ENCODE measurements around the gene DIS3L2.

The DIS3L2 gene

DNA sequence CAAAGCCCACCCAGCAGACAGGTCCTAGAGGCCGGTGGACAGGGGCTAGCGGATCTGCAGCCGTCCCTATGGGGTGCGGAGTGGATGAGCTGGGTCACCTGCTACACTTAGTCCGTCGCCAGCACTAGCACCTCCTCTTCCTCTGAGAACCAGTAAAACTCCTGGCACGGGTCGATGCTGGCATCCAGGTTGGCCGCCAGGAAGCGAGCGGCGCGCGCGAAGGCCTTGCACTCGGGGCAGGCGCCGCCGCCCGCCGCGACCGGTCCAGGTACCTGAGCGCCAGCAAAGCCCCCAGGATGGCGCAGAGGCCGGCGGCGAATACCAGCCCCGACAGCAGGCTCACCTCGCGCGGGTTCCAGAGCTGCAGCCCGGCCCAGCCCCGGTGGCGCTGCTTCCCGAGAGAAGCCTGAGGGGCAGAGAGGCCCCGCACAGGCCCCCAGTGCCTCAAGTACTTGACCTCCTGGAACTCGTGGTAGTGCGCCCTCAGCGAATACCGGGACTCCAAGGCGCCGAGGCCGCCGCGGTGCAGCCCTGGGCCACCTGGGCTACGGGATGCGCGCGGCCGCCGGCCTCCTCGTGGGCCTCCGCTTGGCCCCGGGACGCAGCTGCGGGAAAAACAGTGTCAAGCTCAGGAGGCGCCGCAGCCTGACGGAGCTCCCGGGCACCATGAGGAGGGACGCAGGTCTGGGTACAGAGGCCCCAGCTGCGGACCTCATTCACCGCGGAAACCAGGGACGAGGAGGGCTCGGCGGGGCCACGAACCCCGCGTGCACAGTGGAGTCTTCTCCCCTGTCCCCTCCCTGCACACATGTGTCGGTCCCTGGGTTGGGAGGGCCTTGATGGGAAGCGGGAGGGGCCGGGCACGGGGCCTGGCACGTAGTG, 389.5 kb downstream of the DIS3L2 start:
- TF ChIP-seq, protein P1, sequence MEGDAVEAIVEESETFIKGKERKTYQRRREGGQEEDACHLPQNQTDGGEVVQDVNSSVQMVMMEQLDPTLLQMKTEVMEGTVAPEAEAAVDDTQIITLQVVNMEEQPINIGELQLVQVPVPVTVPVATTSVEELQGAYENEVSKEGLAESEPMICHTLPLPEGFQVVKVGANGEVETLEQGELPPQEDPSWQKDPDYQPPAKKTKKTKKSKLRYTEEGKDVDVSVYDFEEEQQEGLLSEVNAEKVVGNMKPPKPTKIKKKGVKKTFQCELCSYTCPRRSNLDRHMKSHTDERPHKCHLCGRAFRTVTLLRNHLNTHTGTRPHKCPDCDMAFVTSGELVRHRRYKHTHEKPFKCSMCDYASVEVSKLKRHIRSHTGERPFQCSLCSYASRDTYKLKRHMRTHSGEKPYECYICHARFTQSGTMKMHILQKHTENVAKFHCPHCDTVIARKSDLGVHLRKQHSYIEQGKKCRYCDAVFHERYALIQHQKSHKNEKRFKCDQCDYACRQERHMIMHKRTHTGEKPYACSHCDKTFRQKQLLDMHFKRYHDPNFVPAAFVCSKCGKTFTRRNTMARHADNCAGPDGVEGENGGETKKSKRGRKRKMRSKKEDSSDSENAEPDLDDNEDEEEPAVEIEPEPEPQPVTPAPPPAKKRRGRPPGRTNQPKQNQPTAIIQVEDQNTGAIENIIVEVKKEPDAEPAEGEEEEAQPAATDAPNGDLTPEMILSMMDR (IDR thresholded peaks at IDR 0.05) = no peak

DNA sequence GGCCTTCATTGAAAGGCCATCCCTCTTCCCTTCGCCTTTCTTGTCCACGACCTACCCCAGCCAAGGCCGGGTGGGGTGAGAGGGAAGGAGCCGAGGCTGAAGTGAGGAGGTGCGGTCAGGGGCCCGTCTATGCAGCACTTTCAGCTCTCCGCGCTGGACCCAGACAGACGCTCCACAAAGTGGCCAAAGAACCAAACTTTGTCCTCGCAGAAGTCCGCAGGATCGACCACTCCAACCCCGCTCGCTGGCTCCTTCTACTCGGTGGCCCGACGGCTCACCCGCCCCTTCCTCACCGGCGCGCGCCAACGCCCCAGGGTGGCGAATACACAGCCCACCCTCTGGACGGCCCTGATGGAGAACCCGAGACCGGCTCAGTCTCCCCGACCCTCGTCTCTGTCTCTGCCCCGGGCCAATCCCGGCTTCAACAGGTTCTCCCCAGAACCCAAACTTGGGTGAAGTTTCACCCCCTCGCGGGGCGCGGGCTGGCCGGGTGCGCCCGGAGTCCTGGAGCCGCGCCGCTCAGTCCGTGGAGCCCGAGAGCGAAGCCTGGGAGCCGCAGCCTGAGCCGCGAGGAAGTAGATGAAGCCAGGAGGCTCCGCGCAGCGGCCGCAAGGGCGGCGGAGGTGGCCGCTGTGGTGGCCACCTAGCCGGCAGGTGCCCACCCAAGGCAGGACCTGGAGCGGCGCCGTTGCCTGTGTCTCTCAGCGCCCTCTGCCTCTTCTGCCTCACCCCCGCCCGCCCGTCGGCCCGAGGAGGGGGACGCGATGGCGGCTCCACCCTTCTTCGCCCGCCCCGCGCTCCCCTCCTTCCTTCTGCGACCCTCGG, 390.4 kb downstream of the DIS3L2 start:
- TF ChIP-seq, protein P1 (IDR thresholded peaks at IDR 0.05) = no peak

DNA sequence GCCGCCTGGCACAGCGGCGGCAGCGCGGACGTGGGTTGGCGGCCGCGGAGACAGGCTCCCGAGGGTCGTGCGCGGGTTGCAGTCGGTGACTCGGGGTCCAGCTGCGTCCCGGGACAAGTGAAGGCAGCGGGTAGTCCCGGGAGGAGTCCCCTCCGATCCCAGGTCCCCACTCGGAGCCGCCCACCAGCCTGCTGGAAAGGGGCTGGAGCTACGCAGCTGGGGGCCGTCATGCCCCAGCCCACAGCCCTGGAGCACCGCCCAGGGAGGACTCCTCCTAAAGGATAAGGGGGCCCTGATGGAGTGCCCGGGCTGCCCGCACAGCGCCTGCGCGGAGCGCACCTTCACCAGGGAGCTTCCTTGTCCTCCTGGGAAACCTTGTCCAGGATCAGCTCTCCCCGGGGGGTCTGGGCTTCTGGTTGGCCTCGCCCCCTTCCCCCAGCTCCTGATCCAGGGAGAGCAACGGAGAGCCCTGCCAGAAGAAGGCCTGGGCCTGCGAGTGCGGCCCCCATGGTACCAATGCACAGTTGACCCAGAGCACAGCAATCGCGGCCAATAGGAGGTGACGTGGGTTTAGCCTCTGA, 391.1 kb downstream of the DIS3L2 start:
- TF ChIP-seq, protein P1 (IDR thresholded peaks at IDR 0.05) = no peak

DNA sequence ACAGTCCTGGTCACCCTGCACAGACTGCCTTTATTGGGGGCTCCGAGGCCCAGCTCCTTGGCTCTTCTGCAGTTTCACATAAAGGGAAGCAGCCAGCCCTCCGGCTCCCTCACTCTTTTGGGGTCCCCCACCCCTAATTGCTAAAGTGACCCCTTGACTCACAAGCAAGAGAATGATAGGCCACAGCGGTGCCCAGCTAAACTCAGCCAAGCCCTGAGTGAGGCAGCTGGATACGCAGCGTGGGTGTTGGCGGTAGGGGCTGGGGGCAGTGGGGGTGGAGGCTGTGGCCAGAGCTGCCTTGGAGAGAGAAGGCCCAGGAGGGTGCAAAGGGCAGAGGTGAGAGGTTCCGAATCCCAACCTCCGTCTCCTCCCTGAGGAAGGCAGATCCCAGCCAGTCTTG, 391.6 kb downstream of the DIS3L2 start:
- TF ChIP-seq, protein P1 (IDR thresholded peaks at IDR 0.05) = no peak

GRCh38 chr2:232353660-232354059, 392.1 kb downstream of the DIS3L2 start:
- TF ChIP-seq, protein P1 (IDR thresholded peaks at IDR 0.05) = no peak

GRCh38 chr2:232354069-232354468, 392.6 kb downstream of the DIS3L2 start:
- TF ChIP-seq, protein P1 (IDR thresholded peaks at IDR 0.05) = no peak

GRCh38 chr2:232361646-232362045, 400.1 kb downstream of the DIS3L2 start:
- TF ChIP-seq, protein P1 (IDR thresholded peaks at IDR 0.05) = no peak
